ENCODE results near the gene CACNA1I. TPM values are rescaled to one million over a fixed set of nuclear protein-coding genes. Genes with fewer than 3 reads are reported as not detected.

Gene CACNA1I
- total RNA-seq, 1 experiment from 2014 or later = 2.1 TPM

DNA sequence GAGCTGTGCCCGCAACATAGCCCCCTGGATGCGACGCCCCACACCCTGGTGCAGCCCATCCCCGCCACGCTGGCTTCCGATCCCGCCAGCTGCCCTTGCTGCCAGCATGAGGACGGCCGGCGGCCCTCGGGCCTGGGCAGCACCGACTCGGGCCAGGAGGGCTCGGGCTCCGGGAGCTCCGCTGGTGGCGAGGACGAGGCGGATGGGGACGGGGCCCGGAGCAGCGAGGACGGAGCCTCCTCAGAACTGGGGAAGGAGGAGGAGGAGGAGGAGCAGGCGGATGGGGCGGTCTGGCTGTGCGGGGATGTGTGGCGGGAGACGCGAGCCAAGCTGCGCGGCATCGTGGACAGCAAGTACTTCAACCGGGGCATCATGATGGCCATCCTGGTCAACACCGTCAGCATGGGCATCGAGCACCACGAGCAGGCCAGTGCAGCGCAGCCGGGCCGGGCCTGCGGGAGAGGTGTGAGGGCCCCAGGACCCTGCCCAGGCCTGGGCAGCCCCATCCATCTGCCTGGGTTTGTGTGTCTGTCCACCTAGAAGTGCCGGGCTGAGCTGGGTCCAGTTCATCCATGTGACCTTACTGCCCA, 79.0 kb downstream of the CACNA1I start:
- CTCF ChIA-PET = interaction anchor here (0.8 to 2.3 kb wide), 2 partner anchors 12 to 25 kb away, joined by 3 to 10 read pairs; no protein-coding TSS in a partner anchor
- ATAC-seq = no peak
- Mint-ChIP-seq H3K9me3 (no peaks in the 10 kb centered on the region), H3K27ac (no peak overlapping the region), H3K27me3 (ENCODE audit: low read depth) (no peaks in the 10 kb centered on the region), H3K36me3 (no peaks in the 10 kb centered on the region), H3K4me1 (no peaks in the 10 kb centered on the region), H3K4me3 (no peak overlapping the region)
- POLR2A ChIA-PET = interaction anchor here (0.5 to 0.7 kb wide), 2 partner anchors 123 to 316 kb away, joined by 3 to 4 read pairs; no protein-coding TSS in a partner anchor
- no peak for DNase-seq (ENCODE audit: low spot score)
- TF ChIP-seq TEAD1 (CRISPR knock-in tag; IDR thresholded peaks at IDR 0.05) = no peak
- no peak for TF ChIP-seq ETV6 (CRISPR knock-in tag; IDR thresholded peaks at IDR 0.05)
- TF ChIP-seq ZNF317 (CRISPR knock-in tag; IDR thresholded peaks at IDR 0.05; ENCODE audit: borderline replicate concordance, low read depth) = no peak
- TF ChIP-seq, protein P1, sequence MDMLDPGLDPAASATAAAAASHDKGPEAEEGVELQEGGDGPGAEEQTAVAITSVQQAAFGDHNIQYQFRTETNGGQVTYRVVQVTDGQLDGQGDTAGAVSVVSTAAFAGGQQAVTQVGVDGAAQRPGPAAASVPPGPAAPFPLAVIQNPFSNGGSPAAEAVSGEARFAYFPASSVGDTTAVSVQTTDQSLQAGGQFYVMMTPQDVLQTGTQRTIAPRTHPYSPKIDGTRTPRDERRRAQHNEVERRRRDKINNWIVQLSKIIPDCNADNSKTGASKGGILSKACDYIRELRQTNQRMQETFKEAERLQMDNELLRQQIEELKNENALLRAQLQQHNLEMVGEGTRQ (CRISPR knock-in tag; IDR thresholded peaks at IDR 0.05) = no peak
- no peak for TF ChIP-seq AFF4 (CRISPR knock-in tag; IDR thresholded peaks at IDR 0.05; ENCODE audit: borderline replicate concordance)
- TF ChIP-seq, protein P2, sequence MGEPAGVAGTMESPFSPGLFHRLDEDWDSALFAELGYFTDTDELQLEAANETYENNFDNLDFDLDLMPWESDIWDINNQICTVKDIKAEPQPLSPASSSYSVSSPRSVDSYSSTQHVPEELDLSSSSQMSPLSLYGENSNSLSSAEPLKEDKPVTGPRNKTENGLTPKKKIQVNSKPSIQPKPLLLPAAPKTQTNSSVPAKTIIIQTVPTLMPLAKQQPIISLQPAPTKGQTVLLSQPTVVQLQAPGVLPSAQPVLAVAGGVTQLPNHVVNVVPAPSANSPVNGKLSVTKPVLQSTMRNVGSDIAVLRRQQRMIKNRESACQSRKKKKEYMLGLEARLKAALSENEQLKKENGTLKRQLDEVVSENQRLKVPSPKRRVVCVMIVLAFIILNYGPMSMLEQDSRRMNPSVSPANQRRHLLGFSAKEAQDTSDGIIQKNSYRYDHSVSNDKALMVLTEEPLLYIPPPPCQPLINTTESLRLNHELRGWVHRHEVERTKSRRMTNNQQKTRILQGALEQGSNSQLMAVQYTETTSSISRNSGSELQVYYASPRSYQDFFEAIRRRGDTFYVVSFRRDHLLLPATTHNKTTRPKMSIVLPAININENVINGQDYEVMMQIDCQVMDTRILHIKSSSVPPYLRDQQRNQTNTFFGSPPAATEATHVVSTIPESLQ (CRISPR knock-in tag; IDR thresholded peaks at IDR 0.05) = no peak
- TF ChIP-seq, protein P3, sequence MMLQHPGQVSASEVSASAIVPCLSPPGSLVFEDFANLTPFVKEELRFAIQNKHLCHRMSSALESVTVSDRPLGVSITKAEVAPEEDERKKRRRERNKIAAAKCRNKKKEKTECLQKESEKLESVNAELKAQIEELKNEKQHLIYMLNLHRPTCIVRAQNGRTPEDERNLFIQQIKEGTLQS (CRISPR knock-in tag; conservative IDR thresholded peaks at IDR 0.05) = no peak
- TF ChIP-seq FOXK1 (CRISPR knock-in tag; IDR thresholded peaks at IDR 0.05) = no peak
- TF ChIP-seq, protein P4, sequence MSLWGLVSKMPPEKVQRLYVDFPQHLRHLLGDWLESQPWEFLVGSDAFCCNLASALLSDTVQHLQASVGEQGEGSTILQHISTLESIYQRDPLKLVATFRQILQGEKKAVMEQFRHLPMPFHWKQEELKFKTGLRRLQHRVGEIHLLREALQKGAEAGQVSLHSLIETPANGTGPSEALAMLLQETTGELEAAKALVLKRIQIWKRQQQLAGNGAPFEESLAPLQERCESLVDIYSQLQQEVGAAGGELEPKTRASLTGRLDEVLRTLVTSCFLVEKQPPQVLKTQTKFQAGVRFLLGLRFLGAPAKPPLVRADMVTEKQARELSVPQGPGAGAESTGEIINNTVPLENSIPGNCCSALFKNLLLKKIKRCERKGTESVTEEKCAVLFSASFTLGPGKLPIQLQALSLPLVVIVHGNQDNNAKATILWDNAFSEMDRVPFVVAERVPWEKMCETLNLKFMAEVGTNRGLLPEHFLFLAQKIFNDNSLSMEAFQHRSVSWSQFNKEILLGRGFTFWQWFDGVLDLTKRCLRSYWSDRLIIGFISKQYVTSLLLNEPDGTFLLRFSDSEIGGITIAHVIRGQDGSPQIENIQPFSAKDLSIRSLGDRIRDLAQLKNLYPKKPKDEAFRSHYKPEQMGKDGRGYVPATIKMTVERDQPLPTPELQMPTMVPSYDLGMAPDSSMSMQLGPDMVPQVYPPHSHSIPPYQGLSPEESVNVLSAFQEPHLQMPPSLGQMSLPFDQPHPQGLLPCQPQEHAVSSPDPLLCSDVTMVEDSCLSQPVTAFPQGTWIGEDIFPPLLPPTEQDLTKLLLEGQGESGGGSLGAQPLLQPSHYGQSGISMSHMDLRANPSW (CRISPR knock-in tag; conservative IDR thresholded peaks at IDR 0.05; ENCODE audit: low read depth) = no peak
- TF ChIP-seq, protein P5, sequence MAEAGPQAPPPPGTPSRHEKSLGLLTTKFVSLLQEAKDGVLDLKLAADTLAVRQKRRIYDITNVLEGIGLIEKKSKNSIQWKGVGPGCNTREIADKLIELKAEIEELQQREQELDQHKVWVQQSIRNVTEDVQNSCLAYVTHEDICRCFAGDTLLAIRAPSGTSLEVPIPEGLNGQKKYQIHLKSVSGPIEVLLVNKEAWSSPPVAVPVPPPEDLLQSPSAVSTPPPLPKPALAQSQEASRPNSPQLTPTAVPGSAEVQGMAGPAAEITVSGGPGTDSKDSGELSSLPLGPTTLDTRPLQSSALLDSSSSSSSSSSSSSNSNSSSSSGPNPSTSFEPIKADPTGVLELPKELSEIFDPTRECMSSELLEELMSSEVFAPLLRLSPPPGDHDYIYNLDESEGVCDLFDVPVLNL (CRISPR knock-in tag; IDR thresholded peaks at IDR 0.05; ENCODE audit: borderline replicate concordance, low read depth) = no peak
- TF ChIP-seq ZNF512 (CRISPR knock-in tag; IDR thresholded peaks at IDR 0.05; ENCODE audit: borderline replicate concordance) = no peak
- no peak for TF ChIP-seq GABPB1 (CRISPR knock-in tag; IDR thresholded peaks at IDR 0.05)
- TF ChIP-seq JAZF1 (CRISPR knock-in tag; IDR thresholded peaks at IDR 0.05) = no peak
